ENCODE measurements around the gene TTYH2.

Gene TTYH2

GRCh38 chr17:74214484-74215341 is 1.3 kb downstream of the TTYH2 start:
- no peak for DNase-seq (ENCODE audit: low read depth in 3 of 3)

DNA sequence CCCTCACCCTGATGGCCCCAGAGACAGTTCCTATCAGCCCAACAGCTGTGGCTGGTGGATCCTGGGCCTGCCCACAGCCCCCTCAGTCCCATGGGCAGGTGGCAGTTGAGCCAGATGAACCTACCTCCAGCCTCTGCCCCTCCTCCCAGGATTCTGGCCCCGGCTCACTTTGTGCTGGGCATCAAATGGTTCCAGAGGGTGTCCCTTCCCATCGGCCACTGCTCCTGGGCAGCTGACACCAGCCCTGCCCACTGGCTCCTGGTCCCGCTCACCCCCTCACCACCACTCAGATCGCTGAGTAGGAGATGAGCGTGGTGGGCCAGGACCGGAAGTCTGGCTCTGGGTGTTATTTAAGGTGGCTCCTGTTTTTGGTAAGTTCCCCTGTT is 2.0 kb downstream of the TTYH2 start:
- DNase-seq (ENCODE audit: low read depth in 3 of 3) = no peak

GRCh38 chr17:74216505-74216904 is 3.1 kb downstream of the TTYH2 start:
- no peak for DNase-seq (ENCODE audit: low read depth in 3 of 3)

DNA sequence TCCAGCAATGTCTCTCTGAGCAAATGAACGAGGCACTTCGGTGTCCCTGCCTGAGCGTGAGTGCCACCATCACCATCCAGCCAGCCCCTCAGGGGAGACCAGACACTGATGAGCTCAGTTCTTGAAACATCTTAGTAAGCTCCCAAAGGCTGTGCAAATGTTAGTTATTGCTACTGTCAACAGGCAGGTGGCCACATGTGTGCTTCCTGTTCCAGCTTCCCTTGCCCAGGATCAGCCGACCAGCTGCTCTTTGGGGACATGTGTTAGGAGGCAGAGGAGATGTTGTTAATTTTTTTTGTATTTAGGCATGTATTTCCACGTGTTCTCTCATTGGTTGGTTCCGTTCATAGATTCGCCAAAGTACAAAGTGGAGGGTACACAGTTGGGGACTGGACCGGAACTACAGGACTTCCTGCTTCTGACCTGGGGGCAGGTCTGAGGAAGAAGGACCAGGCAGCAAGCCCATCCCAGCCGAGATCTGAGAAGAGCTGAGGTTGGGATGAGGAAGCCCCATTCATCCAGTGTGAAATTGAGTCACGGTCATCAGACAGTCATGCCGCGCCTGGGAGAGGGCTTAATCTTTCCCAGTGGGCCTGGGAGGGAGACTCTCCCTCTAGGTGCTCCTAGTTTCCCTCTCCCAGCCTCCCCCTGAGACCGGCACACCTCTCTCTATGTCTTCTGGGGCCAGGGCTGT is 3.8 kb downstream of the TTYH2 start:
- no peak for DNase-seq (ENCODE audit: low read depth in 3 of 3)

DNA sequence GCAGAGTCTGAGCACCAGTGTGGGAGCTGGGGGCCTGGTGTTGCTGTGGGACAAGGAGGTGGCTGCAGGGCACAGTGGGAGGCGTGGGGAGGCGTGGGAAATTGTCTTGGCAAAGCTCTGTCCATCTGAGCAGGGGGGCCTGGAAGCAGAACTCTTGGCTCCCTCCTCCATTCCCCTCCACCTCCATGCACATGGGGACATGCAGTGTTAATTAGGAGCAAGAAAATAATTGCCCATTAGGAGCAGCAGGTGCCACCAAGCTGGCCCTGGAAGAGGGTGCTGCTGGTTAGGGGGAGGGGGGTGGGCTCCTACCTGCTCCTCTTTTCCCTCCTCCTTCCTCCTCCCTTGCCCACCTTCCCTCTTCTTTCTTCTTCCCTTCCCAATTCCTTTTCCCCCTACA is 4.5 kb downstream of the TTYH2 start:
- no peak for DNase-seq (ENCODE audit: low read depth in 3 of 3)

- DNase-seq (ENCODE audit: low read depth in 3 of 3) = no peak
These were observed 5.1 kb downstream of the TTYH2 start for GRCh38 chr17:74218436-74218835.

- no peak for DNase-seq (ENCODE audit: low read depth in 3 of 3)
These were observed 6.3 kb downstream of the TTYH2 start for GRCh38 chr17:74219576-74220133.

- no peak for DNase-seq (ENCODE audit: low read depth in 3 of 3)
These were observed 6.8 kb downstream of the TTYH2 start for GRCh38 chr17:74220219-74220618.

GRCh38 chr17:74220946-74221818 is 7.8 kb downstream of the TTYH2 start:
- DNase-seq (ENCODE audit: low read depth in 3 of 3) = no peak

DNA sequence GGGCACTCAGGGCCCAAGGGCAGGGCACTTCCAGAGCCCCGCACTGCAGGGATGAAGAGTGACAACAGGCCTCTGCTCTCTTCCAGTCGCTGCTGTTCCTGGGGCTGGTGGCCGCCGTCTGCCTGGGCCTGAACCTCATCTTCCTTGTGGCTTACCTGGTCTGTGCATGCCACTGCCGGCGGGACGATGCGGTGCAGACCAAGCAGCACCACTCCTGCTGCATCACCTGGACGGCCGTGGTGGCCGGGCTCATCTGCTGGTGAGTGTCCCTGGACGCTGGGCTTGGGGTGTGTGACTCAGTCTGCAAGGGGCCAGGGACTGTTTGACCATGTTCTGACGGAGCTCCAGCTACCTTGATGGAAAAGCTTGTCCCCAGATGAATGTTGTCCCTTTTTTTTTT is 9.0 kb downstream of the TTYH2 start:
- no peak for DNase-seq (ENCODE audit: low read depth in 3 of 3)

DNA sequence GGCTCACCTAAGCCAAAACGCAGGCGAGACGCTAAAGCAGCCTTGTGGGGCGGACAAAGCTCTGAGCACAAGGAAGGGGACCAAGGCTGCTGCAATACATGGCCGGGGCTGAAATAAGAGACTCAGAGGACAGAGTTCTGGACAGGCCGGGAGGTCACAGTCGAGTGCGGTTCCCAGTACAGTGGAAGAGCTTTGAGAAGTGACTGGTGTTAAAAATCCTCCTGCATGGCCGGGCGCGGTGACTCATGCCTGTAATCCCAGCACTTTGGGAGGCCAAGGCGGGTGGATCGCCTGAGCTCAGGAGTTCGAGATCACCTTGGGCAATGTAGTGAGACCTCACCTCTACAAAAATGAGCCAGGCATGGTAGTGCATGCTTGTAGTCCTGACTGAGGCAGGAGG is 10.5 kb downstream of the TTYH2 start:
- no peak for DNase-seq (ENCODE audit: low read depth in 3 of 3)

DNA sequence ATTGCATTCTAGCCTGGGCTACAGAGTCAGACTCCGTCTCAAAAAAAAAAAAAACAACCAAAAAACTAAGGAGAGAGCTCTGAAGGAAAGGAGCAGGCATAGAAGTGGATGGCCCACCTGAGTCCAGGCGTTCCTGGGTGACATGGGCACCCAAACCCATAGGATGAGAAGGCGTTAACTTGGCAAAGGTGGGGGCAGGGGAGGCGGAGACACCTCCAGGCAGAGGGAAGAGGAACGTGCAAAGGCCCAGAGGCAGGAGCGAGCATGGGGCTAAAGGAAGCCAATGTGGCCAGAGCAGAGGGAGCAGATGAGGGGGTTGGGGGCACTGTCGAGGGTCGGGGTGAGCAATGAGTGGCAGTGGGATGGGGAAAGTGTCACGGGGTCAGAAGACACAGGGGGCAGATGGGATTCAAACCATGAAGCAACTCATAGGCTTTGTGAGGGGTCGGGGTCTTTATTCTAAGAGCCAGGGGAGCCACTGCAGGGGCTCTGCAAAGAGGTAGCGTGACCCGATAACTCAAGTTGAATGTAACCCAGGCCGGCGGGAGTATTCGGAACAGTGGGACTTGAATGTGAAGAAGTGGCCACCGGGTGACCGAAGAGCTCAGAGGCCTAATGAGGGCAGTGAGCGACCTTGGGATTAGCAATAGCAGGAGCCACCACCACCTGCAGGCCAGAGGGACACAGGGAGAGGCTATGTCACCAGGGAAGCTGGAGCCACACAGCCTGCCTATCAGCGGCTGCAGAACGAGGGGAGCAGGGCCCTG is 11.8 kb downstream of the TTYH2 start:
- DNase-seq (ENCODE audit: low read depth in 3 of 3) = no peak

- DNase-seq (ENCODE audit: low read depth in 3 of 3) = no peak
These were observed 12.9 kb downstream of the TTYH2 start for GRCh38 chr17:74226252-74226651.

DNA sequence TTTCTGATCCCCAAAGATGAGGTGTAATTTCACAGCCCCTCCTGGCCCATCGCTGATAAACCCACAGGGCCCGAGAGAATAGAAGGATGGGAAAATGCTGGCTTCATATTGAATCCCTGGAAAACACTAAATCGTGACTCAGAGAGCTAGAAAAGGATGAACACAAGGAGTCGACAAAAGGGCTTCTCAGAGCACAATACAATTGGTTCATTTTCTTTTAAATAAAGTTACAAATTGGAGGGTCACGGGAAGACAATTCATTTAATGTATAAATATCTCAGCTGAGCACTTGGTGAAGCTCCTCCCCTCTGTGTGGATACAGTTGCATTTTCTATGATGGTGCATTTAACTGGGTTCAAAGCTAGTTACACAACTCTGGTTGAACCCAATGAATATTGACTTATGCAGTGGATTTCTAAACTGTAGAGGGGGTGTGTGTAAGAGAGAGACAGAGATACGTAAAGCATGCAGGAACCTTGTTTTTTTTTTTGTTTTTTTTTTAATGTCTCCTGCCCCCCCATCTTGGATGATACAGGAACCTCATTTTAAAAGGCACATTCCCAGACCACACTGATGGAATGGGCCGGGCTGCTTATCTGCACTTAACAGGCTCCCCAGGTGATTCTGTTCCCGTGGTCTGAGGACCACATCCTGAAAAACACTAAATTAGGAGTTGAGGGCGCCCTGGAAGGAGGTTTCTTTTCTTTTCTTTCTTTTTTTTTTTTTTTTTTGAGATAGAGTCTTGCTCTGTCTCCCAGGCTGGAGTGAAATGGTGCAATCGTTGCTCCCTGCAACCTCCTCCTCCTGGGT is 14.1 kb downstream of the TTYH2 start:
- no peak for DNase-seq (ENCODE audit: low read depth in 3 of 3)

DNA sequence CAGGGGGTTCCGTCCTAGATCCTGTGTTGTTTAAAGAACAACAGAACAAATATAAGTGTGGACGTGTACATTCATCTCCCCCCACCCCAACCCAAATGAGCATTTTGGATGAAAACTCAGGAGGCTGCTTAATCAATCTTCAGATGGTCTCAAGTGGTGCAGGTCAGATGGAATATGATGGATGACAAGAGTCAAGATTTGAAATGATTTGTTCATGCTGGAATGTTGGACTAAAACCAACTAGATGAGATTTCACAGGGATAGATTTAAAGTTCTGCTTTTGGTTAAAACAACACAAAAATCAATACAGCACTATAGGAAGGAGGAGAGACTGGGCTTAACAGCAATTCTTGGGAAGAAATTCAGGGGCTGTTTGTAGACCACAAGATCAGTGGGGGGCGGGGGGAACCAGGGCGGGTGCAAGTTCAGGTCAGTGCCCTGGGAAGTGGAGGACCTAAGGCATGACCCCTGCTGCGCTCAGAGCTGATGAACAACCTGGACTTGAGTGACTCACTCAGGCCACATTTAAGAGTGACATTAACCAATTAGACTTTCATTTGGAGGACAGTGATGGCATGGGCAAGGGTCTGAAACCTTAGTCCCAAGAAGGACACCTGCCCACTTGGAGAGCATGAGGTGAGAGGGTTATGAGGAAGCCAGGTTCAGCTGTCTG is 15.1 kb downstream of the TTYH2 start:
- DNase-seq (ENCODE audit: low read depth in 3 of 3) = no peak

DNA sequence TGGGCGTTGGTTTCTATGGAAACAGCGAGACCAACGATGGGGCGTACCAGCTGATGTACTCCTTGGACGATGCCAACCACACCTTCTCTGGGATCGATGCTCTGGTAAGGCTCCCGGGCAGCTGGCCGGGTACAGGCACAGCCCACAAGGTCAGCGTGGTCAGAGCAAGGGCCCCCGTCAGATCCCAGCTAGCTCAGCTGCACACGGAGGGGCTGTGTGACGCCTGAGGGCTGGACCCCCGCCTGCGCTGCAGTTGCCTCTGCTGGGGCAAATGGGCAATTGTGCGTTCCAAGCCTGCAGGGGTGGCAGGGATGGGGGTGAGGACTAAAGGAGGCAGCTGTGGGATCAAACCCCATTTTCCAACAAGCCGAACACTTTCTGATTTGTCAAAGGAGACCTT is 17.5 kb downstream of the TTYH2 start:
- no peak for DNase-seq (ENCODE audit: low read depth in 3 of 3)

DNA sequence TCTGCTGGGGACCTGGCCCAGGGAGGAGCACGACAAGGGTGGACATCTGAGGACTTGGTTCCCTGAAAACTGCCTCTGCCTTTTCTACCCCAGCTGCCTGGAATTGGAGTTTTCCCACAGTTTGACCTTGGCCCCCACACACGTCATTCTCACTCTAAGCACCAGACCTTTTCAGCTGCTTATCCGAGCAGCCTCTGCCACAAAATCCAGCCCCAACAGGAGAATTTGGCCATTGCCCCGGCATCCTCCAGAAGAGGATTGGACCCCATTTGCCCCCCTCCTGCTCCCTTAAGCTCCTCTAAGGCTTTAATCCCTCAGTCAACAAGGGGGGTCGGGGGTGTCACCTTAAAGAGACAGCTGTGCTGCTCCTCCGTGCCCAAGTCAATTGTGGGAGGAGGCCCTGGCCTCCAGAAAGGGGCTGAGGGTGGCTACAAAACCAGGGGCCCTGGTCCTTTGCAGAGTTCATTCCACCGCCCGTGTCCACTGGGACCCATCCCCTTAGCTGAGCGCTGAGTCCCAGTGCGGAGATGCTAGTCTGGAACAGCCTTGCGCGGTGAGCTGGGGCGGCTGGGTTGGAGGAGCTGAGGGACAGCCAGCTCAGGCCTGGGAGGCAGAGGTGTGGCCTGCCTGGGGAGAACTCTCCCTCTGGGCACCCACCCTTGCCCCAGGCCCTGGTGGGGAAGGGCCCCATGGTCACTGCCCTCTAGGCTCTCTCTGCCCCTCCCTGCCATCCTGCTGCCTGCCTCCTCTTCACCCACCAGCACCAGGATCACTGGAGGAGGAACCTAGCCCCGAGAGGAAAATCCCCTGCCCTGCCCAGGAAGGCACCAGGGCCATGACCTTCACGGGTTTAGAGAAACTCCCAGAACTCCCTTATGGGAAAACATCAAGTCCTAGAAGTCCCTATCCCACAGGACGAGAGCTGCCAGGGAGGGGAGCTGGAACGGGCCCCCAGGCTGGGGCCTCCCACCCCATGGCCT is 18.8 kb downstream of the TTYH2 start:
- DNase-seq (ENCODE audit: low read depth in 3 of 3) = no peak

GRCh38 chr17:74233937-74234336 is 20.6 kb downstream of the TTYH2 start:
- no peak for DNase-seq (ENCODE audit: low read depth in 3 of 3)

DNA sequence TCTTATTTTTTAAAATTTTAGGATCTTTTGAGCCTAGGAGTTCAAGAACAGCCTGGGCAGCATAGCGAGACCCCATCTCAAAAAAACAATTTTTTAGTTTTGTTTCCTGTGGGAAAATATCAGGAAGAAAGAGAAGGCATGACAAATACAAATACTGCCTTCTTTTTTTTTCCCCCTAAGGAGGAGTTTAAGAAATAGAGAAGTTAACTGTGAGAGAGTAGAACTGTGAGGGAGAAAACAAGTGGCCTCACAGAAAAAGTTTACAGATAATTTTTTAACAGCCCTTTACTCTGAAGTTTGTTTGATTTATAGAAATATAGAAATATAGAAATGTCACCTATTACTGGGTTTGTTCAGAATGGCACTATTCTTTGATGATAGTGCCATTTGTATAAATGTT is 21.1 kb downstream of the TTYH2 start:
- DNase-seq (ENCODE audit: low read depth in 3 of 3) = no peak

Measured in stimulated activated CD4-positive, alpha-beta T cell treated with anti-CD3 and anti-CD28 coated beads, TNF-alpha, amount 100 ng/mL, for 48 hours (primary cell).